Activated gamma-delta T cell treated with anti-CD3 and anti-CD28 coated beads, Interleukin-2, amount 50 U/mL, for 16 hours (primary cell): ENCODE measurements around the gene HOXB3.

Experiments used
- DNase-seq: peaks from one replicate; pipeline ENCODE4 v3.0.0-alpha.2; 2020; ENCODE audit warnings: low read depth

The HOXB3 gene

DNA sequence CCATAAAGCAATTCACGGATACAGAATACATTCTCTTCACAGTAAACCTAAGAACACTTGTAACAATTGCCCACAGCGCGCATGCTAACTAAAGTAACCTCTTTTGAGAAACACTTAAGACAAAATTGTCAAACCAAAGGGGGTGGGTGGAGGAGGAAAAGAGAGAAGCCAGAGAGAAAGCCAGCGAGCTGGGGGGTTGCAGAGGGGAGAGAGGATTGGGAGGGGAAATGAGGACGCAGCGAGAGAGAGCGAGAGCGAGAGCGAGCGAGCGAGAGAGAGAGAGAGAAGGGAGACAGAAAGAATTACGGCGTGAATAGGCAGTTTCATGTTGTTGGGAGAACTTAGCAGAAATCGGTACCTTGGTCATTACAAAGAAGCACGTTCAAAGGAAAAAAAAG is 22.4 kb upstream of the HOXB3 start:
- no peak for DNase-seq

GRCh38 chr17:48611681-48612455 is 21.8 kb upstream of the HOXB3 start:
- DNase-seq, result no peak

DNA sequence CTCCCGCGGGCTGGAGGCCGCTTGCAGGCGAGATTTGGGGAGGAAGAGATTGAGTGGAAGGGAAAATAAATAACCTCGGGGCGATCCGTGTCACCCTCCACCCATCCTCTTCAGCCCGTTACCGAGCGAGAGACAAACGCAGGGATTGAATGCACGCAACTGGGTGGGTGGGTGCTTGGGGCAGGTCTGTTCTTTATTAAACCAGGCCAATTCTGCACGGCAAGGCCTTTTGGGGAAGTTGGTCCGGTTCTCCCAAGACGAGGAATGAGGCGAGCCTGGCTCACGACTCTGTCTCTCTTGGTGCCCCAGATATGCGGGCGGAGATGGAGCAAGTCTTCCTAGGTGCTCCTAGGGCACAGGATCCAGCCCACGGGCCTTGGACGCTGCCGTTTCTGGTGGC is 21.2 kb upstream of the HOXB3 start:
- no peak for DNase-seq

DNA sequence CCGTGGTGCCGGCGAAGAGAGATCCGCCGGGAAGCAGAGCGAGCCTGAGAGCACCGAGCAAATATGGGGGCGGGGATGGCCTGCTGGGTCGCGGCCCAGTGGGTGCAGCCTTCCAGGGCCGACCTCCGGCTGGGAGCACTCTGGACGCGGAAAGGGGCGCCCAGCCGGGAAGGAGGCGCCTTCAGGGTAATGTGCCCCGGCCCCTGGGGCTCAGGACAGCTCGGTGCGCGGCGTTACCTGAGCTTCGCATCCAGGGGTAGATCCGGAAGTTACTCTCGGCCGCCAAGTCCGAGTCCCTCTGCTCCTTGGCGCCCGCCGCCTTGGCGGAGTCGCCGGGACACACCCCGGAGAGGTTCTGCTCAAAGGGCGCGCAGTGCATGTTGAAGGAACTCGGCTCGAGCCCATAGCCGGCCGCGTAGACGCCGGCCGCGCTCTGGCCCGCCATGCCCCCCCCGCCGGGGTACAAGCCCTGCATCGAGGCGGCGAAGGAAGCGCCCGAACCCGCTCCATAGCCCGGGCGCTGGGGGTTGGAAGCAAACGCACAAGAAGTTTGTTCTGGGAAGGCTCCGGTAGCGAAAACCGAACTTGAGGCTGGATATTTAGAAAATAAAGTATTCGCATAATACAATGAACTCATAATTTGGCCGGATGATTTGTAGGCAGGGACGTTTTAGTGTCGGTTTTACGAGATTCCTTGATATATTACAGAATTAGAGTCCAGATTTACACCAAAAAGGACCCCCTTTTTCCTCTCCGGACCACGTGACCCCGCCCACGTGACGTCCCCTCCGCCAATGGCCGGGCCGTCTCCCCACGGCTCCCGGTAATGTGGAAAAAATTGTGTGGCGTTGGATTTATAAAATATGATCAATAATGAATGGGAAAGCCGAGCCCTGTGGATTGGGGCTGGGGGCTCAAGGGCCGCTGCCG is 20.5 kb upstream of the HOXB3 start, which contains the start of gene HOXB7:
TSS of gene HOXB7 (minus strand) at position 736 of the 930 bp plus-strand sequence. CDS start at position 637, 99 bp downstream.
- DNase-seq, result no peak

- DNase-seq, result no peak
These were observed 19.8 kb upstream of the HOXB3 start for GRCh38 chr17:48609759-48610281.

DNA sequence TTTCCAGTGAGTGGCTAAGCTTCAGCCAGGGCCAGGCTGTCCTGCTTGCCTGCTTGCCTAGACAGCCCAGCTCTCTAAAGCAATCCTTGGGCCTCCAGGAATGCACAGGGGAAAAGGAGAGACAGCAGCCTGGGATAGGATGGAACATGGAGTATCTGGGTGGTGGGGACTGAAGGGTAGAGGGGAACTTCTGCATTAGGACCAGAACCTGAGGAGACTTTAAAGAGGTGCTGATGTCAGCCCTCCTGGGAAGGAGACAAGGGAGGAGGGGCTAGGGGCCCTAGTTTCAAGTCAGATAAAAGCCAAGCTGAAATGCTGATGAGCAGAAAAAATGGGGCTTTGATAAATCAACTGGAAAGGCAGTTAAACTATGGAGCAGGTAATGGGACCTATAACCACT is 19.0 kb upstream of the HOXB3 start:
- no peak for DNase-seq

- DNase-seq, result no peak
These were observed 18.4 kb upstream of the HOXB3 start for GRCh38 chr17:48608494-48608834.

DNA sequence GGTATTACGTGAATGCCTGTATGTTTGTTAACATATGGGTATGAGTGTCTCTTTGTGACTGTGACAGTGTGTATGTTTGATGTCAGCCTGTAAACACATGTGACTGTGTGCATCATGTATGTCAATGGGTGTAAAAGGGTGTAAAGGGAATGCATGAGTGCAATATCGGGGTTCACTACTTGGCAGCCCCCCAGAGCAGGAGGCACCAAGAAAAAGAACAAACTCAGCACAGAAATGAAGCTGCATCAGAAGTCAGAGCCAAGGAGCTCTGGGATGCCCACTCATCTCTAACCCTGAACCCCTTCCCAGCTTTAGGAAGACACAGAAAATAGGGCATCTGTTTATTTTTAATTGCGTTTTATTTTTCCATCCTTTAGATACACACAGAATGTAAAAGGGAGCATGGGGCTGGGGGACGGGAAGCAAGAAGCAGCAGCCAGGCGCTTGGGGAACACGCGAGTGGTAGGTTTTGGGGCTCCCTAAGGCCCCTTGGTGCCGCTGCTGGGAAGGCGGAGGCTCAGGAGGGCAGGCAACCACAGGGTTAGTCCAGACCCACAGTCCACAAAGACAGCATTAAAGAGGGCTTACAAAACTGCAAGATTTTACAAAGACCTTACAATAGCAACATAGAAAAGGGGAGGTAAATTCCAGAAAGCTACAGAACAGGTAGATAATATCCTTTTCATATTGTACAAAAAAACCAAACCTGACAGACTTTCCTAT is 17.0 kb upstream of the HOXB3 start:
- DNase-seq, result no peak

GRCh38 chr17:48605991-48606891 is 16.2 kb upstream of the HOXB3 start:
- DNase-seq, result no peak

- no peak for DNase-seq
These were observed 15.4 kb upstream of the HOXB3 start for GRCh38 chr17:48605409-48605919.

- DNase-seq, result no peak
These were observed 14.8 kb upstream of the HOXB3 start, which contains the start of gene HOXB6 for GRCh38 chr17:48604770-48605329. Gene HOXB6 (minus strand): TSS chr17:48604986. CDS start chr17:48598150, 6,836 bp downstream.

GRCh38 chr17:48603959-48604769 is 14.1 kb upstream of the HOXB3 start:
- DNase-seq, result no peak

DNA sequence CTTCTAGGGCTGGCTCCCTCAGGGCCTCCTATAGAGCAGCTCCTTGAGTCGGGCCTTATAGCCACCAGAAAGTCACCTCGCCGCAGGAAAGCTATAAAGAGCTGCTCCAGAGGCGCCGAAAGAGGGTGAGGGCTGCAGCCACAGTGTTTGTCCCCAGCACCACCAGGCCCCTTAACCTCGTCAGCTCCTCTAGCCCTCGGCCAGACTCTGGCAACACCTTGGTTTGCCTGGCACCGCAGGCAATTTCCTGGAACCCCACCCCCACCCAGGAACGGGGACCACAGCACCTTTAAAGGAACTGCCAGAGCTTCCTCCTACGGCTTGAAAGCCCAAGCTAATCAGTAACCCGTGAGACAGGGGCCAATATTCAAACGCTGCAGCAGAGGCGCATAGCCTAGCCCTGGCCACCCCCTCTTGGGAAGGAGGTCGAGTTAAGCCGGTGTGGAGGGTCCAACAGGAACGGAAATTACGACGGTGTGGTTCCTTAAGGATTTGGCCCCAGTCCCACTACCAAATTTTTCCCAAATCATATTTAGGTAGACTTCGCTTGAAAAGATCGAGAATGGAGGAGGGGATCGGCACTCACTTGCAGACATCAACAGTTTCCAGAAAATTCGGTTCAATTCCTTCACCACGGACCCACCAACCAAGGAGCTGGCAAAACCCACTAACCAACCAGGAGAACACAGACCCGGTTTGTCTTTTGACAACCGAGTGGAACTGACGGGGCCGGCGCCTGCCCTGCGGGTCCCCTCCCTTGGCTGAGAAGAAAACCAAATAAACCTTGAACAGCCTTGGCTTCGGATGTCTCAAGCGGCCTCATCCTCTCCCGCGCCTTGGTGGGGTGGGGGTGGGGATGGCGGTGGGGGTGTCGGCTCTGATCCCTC is 11.7 kb upstream of the HOXB3 start:
- DNase-seq, result no peak

- no peak for DNase-seq
These were observed 11.1 kb upstream of the HOXB3 start for GRCh38 chr17:48601207-48601538.

DNA sequence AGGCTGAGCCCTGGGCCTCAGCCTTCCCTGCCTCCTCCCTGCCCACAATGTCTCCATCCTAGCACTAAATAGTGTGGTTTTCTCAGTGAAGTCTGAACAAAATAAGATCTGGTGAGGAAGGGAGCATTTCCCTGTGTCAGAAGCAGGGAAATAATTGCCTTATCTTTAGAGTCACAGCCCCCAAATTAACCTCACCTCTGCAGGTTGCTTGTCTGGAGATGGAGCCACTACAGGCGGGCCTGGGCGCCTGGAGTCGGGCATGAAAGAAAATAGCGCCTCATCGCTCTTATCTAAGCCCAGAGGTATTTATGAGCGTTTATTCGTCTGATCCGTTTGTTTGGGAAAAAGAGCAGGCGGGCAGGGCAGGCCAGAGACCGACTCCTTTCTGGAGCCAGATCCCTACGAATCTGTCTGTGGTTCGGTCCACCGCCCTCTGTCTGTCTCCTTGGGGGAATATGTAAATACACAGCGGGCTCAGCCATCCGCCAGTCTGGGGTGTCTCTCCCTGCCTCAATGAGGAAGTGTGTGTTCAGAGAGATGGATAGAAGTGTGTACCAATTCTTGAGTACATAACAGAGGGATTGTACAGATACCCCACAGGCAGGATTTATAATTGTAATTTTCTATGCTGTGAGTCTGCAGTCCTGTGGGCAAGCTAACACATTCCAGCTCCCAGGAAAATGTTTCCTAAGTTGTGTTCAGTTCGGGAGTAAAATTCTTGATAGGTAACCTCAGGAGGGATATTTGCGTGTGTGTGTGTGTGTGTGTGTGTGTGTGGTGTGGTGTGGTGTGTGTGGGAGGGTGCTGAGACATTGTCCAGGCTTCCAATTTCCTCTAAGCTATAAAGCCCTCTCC is 10.4 kb upstream of the HOXB3 start:
- no peak for DNase-seq

DNA sequence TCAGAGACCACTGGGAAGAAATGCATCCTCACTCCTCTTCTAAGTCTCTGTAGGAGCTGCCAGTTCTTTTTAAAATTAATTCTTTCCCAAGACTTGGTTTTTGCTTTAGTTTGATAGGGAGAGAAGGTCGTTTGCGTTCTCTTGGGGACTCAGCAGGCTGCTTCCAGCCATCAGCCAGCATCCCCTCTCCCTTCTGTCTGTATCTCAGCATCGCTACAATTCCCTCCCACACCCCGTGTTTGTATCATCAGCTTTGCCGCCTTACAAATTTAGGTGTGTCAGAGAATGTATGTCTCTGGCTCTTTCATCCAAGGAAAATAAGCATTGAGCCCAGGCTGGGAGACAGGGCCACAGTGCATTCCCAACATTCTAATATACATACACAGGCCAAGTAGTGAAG is 9.3 kb upstream of the HOXB3 start:
- no peak for DNase-seq

DNA sequence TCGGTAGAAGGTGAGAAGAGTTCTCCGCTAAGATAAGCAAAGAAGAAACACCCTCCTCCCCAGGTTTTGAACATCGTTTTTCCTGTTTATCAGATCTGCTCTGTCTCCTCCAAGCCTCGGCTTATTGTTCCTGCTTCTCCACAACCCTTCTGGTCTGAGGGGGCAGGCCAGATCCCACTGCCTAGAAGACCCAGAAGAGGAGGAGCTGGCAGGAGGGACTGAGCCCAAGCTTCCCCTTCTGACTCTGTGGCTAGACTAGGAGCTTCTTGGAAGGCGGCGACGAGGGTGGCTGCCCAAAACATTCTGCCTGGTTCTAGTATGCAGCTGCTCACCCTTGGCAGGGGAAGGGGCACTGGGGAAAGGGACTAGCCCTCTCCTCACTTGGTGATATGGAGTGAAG is 8.7 kb upstream of the HOXB3 start:
- DNase-seq, result no peak
